Tibial nerve (tissue), 4 donors: Measurements from ENCODE around the gene ATN1.

Source experiments
- CTCF ChIP-seq, 5 experiments: fragments of 200-600 bp in 3 of 5; fragments of 450-650 bp in 2 of 5; sonication (generic) in 3 of 5; IDR thresholded peaks; one replicate each; pipeline ENCODE4 v1.5.1; 2016 to 2019; ENCODE audit warnings: antibody characterized with exemption in 5 of 5, mild to moderate bottlenecking in 3 of 5, moderate library complexity in 2 of 5
- EP300 ChIP-seq, 2 donors: sonication (generic); formaldehyde crosslinking; IDR thresholded peaks; one replicate each; pipeline ENCODE4 v1.6.1; 2017; ENCODE audit warnings: antibody characterized with exemption in 2 of 2, mild to moderate bottlenecking in 1 of 2

GRCh38 chr12:6945613-6946012, 17.9 kb downstream of the ATN1 start:
- no peak for TF ChIP-seq CTCF (IDR thresholded peaks at IDR 0.05)
- TF ChIP-seq EP300 (IDR thresholded peaks at IDR 0.05), result no peak
